ENCODE data around the gene PTPRD. TPM values are rescaled to one million over a fixed set of nuclear protein-coding genes. Genes with fewer than 3 reads are reported as not detected.

The PTPRD gene
- total and polyA plus RNA-seq, 2 experiments from 2014 or later = 11.5 to 58.0 TPM

GRCh38 chr9:8815931-8816330, 1796.9 kb downstream of the PTPRD start:
- H3K27me3 Mint-ChIP-seq (ENCODE audit: insufficient read depth, low read depth, poor library complexity) = no peaks in the 10 kb centered on the region
- no peaks in the 10 kb centered on the region for H3K9me2 ChIP-seq (ENCODE audit: insufficient read depth)
- H3K4me1 ChIP-seq (ENCODE audit: insufficient read depth) = peaks cover 24% of the 10 kb centered on the region
- H3K36me3 ChIP-seq (ENCODE audit: insufficient read depth) = no peaks in the 10 kb centered on the region
- no peaks in the 10 kb centered on the region for H4K20me1 ChIP-seq (replicated peaks; ENCODE audit: insufficient read depth)
- H3K27ac Mint-ChIP-seq = no peak overlapping the region
- TF ChIP-seq ZNF331 (CRISPR knock-in tag; IDR thresholded peaks at IDR 0.05; ENCODE audit: low read depth) = no peak
- TF ChIP-seq EZH2phosphoT487 (IDR thresholded peaks at IDR 0.05; ENCODE audit: unreplicated experiment) = no peak
- TF ChIP-seq POLR2AphosphoS5 (IDR thresholded peaks at IDR 0.05; ENCODE audit: low read depth) = no peak
- TF ChIP-seq, protein P1, sequence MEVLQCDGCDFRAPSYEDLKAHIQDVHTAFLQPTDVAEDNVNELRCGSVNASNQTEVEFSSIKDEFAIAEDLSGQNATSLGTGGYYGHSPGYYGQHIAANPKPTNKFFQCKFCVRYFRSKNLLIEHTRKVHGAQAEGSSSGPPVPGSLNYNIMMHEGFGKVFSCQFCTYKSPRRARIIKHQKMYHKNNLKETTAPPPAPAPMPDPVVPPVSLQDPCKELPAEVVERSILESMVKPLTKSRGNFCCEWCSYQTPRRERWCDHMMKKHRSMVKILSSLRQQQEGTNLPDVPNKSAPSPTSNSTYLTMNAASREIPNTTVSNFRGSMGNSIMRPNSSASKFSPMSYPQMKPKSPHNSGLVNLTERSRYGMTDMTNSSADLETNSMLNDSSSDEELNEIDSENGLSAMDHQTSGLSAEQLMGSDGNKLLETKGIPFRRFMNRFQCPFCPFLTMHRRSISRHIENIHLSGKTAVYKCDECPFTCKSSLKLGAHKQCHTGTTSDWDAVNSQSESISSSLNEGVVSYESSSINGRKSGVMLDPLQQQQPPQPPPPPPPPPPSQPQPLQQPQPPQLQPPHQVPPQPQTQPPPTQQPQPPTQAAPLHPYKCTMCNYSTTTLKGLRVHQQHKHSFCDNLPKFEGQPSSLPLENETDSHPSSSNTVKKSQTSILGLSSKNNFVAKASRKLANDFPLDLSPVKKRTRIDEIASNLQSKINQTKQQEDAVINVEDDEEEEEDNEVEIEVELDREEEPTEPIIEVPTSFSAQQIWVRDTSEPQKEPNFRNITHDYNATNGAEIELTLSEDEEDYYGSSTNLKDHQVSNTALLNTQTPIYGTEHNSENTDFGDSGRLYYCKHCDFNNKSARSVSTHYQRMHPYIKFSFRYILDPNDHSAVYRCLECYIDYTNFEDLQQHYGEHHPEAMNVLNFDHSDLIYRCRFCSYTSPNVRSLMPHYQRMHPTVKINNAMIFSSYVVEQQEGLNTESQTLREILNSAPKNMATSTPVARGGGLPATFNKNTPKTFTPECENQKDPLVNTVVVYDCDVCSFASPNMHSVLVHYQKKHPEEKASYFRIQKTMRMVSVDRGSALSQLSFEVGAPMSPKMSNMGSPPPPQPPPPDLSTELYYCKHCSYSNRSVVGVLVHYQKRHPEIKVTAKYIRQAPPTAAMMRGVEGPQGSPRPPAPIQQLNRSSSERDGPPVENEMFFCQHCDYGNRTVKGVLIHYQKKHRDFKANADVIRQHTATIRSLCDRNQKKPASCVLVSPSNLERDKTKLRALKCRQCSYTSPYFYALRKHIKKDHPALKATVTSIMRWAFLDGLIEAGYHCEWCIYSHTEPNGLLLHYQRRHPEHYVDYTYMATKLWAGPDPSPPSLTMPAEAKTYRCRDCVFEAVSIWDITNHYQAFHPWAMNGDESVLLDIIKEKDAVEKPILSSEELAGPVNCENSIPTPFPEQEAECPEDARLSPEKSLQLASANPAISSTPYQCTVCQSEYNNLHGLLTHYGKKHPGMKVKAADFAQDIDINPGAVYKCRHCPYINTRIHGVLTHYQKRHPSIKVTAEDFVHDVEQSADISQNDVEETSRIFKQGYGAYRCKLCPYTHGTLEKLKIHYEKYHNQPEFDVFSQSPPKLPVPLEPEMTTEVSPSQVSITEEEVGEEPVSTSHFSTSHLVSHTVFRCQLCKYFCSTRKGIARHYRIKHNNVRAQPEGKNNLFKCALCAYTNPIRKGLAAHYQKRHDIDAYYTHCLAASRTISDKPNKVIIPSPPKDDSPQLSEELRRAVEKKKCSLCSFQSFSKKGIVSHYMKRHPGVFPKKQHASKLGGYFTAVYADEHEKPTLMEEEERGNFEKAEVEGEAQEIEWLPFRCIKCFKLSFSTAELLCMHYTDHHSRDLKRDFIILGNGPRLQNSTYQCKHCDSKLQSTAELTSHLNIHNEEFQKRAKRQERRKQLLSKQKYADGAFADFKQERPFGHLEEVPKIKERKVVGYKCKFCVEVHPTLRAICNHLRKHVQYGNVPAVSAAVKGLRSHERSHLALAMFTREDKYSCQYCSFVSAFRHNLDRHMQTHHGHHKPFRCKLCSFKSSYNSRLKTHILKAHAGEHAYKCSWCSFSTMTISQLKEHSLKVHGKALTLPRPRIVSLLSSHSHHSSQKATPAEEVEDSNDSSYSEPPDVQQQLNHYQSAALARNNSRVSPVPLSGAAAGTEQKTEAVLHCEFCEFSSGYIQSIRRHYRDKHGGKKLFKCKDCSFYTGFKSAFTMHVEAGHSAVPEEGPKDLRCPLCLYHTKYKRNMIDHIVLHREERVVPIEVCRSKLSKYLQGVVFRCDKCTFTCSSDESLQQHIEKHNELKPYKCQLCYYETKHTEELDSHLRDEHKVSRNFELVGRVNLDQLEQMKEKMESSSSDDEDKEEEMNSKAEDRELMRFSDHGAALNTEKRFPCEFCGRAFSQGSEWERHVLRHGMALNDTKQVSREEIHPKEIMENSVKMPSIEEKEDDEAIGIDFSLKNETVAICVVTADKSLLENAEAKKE (CRISPR knock-in tag; IDR thresholded peaks at IDR 0.05) = no peak
- TF ChIP-seq, protein P2, sequence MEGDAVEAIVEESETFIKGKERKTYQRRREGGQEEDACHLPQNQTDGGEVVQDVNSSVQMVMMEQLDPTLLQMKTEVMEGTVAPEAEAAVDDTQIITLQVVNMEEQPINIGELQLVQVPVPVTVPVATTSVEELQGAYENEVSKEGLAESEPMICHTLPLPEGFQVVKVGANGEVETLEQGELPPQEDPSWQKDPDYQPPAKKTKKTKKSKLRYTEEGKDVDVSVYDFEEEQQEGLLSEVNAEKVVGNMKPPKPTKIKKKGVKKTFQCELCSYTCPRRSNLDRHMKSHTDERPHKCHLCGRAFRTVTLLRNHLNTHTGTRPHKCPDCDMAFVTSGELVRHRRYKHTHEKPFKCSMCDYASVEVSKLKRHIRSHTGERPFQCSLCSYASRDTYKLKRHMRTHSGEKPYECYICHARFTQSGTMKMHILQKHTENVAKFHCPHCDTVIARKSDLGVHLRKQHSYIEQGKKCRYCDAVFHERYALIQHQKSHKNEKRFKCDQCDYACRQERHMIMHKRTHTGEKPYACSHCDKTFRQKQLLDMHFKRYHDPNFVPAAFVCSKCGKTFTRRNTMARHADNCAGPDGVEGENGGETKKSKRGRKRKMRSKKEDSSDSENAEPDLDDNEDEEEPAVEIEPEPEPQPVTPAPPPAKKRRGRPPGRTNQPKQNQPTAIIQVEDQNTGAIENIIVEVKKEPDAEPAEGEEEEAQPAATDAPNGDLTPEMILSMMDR (conservative IDR thresholded peaks at IDR 0.05; ENCODE audit: low read depth in 2 of 2) = no peak
- TF ChIP-seq REST (IDR thresholded peaks at IDR 0.05; ENCODE audit: unreplicated experiment) = no peak
- no peak for TF ChIP-seq JUNB (IDR thresholded peaks at IDR 0.05; ENCODE audit: unreplicated experiment)
- TF ChIP-seq CREB1 (CRISPR knock-in tag; IDR thresholded peaks at IDR 0.05; ENCODE audit: low read depth) = no peak
- no peak for TF ChIP-seq ZNF114 (CRISPR knock-in tag; IDR thresholded peaks at IDR 0.05)
- TF ChIP-seq STAT1 (IDR thresholded peaks at IDR 0.05; ENCODE audit: unreplicated experiment) = no peak
- no peak for TF ChIP-seq ETS1 (IDR thresholded peaks at IDR 0.05)
- no peak for TF ChIP-seq EZH2 (IDR thresholded peaks at IDR 0.05; ENCODE audit: low read depth, unreplicated experiment)
- TF ChIP-seq NANOG (IDR thresholded peaks at IDR 0.05; ENCODE audit: borderline replicate concordance) = no peak
- H3K27me3 ChIP-seq (ENCODE audit: insufficient read depth) = no peaks in the 10 kb centered on the region
- H3K4me1 Mint-ChIP-seq = peaks cover 27% of the 10 kb centered on the region; the same call in 2 of the 3 replicates
- peaks cover 7% of the 10 kb centered on the region; the same call in 1 of the 2 replicates for H3K79me2 ChIP-seq (replicated peaks; ENCODE audit: insufficient read depth)
- ATAC-seq (no peak), DNase-seq (ENCODE audit: low spot score) (no peak)
- H3K4me2 ChIP-seq = 0 out of 2 replicates have a peak overlapping the region, but pooled peaks have one; percentile 4
- no peaks in the 10 kb centered on the region for H3K36me3 Mint-ChIP-seq (ENCODE audit: low read depth)
- H3K4me3 Mint-ChIP-seq = no peak overlapping the region
- H3K4me3 ChIP-seq = no peak overlapping the region
- no peak overlapping the region for H2AFZ ChIP-seq
- H3F3A ChIP-seq (replicated peaks; ENCODE audit: low read depth) = no peaks in the 10 kb centered on the region
- H3K9me3 Mint-ChIP-seq = no peaks in the 10 kb centered on the region
- no peak overlapping the region for H3K27ac ChIP-seq (ENCODE audit: low read depth)
